Loucy (cell line): Measurements from ENCODE around the gene TSPEAR.
"Not testable (repeated sequence)": the region's sequence is repeated elsewhere in the genome, so short reads cannot be mapped to it uniquely, and the experiment has no call there.

Experiments used
- H2AFZ ChIP-seq: fragments of 200-600 bp; sonication (generic); 2 replicates; pipeline ENCODE4 v1.6.0; 2016; ENCODE audit warnings: antibody characterized with exemption, mild to moderate bottlenecking, low read length, moderate library complexity
- H3F3A ChIP-seq: fragments of 200-600 bp; 2 replicates; pipeline ENCODE4 v1.6.0; 2016; ENCODE audit warnings: antibody characterized with exemption, low read depth, mild to moderate bottlenecking
- H3K27me3 ChIP-seq: fragments of 200-600 bp; sonication (generic); 2 replicates; pipeline ENCODE4 v1.6.1; 2014; ENCODE audit warnings: low read length, mild to moderate bottlenecking; ENCODE audit not compliant: insufficient read depth, poor library complexity, severe bottlenecking
- H3K36me3 ChIP-seq: fragments of 200-600 bp; sonication (generic); 2 replicates; pipeline ENCODE4 v1.6.1; 2016; ENCODE audit warnings: low read length; ENCODE audit not compliant: insufficient read depth
- H3K4me1 ChIP-seq: fragments of 200-600 bp; sonication (generic); 2 replicates; pipeline ENCODE4 v1.5.1; 2014; ENCODE audit warnings: low read length, mild to moderate bottlenecking; ENCODE audit not compliant: insufficient read depth, poor library complexity, severe bottlenecking
- H3K4me2 ChIP-seq: fragments of 200-600 bp; sonication (generic); 2 replicates; pipeline ENCODE4 v1.6.0; 2014; ENCODE audit warnings: antibody characterized with exemption, low read length, low read depth, mild to moderate bottlenecking; ENCODE audit not compliant: poor library complexity, severe bottlenecking
- H3K4me3 ChIP-seq: fragments of 200-600 bp; sonication (generic); 2 replicates; pipeline ENCODE4 v1.5.1; 2014; ENCODE audit warnings: low read length, mild to moderate bottlenecking, mixed read lengths; ENCODE audit not compliant: poor library complexity, severe bottlenecking
- H3K79me2 ChIP-seq: fragments of 200-600 bp; sonication (generic); 2 replicates; pipeline ENCODE4 v1.6.1; 2014; ENCODE audit warnings: low read length; ENCODE audit not compliant: insufficient read depth
- H3K9ac ChIP-seq: fragments of 200-600 bp; sonication (generic); 2 replicates; pipeline ENCODE4 v1.6.0; 2014; ENCODE audit warnings: mild to moderate bottlenecking, low read depth, low read length, moderate library complexity; ENCODE audit not compliant: poor library complexity, severe bottlenecking
- H3K9me2 ChIP-seq: fragments of 200-600 bp; sonication (generic); replicated peaks from 2 replicates; pipeline ENCODE4 v1.6.1; 2016; ENCODE audit warnings: low read depth, low read length, mixed read lengths
- H3K9me3 ChIP-seq: fragments of 200-600 bp; sonication (generic); 2 replicates; pipeline ENCODE4 v1.6.1; 2014; ENCODE audit warnings: mild to moderate bottlenecking, antibody characterized with exemption, low read length, low read depth; ENCODE audit not compliant: insufficient read depth
- H4K20me1 ChIP-seq: fragments of 200-600 bp; sonication (generic); 2 replicates; pipeline ENCODE4 v1.6.0; 2014; ENCODE audit warnings: antibody characterized with exemption, low read length, mild to moderate bottlenecking; ENCODE audit not compliant: insufficient read depth, poor library complexity, severe bottlenecking
- EZH2phosphoT487 ChIP-seq: fragments of 200-600 bp; IDR thresholded peaks from 2 replicates; pipeline ENCODE4 v1.6.1; 2018; ENCODE audit warnings: antibody characterized with exemption, mild to moderate bottlenecking, moderate library complexity, borderline replicate concordance
- TF ChIP-seq, protein P1 (sequence below): fragments of 200-600 bp; sonication (generic); conservative IDR thresholded peaks from 2 replicates; pipeline ENCODE4 v1.5.1; 2014; ENCODE audit warnings: mild to moderate bottlenecking, antibody characterized with exemption, low read length

The TSPEAR gene

DNA sequence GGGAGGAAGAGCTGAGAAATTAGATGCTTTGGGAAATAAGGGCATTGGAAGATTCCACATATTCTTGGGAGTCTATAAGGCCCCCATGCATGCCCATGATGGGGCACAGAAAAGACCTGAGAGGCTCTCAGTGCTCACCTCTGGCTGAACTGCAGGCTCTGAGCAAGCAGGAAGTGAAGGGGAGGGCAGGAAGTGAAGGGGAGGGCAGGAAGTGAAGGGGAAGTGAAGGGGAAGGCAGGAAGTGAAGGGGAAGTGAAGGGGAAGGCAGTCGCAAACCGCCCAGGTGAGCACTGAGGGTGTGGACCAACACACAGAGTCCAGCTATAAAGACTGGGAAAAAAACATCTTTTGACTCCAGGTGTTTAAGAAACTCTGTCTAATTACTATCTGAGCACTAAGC lies 80.9 kb downstream of the TSPEAR start:
- H3K79me2 ChIP-seq: no peaks in the 10 kb centered on the region
- TF ChIP-seq EZH2phosphoT487: no peak
- TF ChIP-seq, protein P1, sequence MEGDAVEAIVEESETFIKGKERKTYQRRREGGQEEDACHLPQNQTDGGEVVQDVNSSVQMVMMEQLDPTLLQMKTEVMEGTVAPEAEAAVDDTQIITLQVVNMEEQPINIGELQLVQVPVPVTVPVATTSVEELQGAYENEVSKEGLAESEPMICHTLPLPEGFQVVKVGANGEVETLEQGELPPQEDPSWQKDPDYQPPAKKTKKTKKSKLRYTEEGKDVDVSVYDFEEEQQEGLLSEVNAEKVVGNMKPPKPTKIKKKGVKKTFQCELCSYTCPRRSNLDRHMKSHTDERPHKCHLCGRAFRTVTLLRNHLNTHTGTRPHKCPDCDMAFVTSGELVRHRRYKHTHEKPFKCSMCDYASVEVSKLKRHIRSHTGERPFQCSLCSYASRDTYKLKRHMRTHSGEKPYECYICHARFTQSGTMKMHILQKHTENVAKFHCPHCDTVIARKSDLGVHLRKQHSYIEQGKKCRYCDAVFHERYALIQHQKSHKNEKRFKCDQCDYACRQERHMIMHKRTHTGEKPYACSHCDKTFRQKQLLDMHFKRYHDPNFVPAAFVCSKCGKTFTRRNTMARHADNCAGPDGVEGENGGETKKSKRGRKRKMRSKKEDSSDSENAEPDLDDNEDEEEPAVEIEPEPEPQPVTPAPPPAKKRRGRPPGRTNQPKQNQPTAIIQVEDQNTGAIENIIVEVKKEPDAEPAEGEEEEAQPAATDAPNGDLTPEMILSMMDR: no peak

DNA sequence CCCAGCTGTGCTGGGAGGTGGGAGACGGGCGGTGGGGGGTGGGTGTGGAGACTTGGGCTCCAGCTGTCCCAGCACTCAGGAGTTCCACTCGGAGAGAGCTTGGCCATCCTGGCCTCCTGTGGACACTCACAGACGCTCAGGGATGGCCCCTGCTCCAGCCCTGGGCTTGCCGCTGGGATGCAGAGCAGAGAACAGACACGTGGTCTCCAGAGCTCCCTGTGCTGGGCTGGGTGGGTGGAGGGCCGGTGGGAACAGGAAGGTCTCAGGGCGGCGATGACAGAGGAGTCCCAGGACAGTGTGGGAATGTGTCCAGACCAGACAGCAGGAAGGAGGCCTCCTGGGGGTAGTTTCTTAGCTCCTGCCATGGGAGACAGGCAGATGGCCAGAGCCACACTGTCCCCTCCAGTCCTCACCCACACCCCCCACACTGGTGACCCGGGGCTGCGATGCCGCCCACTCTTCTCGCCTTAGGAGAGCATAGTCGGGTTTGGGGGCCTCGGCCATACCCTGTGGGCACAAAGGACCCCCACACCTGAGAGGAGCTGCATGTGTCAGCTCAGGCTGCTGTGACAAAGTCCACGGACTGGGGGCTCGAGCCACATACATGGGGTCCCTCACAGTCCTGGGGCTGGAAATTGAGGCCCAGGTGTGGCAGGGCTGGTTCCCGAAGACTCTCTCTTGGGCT lies 82.5 kb downstream of the TSPEAR start:
- H2AFZ ChIP-seq: no peak overlapping the region
- H3K36me3 ChIP-seq: no peaks in the 10 kb centered on the region
- no peaks in the 10 kb centered on the region for H3K9me2 ChIP-seq

More for the DNA sequence above, 80.9 kb downstream of the TSPEAR start:
- no peaks in the 10 kb centered on the region for H3K27me3 ChIP-seq
- H3K4me1 ChIP-seq: no peaks in the 10 kb centered on the region
- H3K9me2 ChIP-seq: no peaks in the 10 kb centered on the region
- no peak overlapping the region for H3K9ac ChIP-seq
- H4K20me1 ChIP-seq: no peaks in the 10 kb centered on the region
- H3F3A ChIP-seq: no peaks in the 10 kb centered on the region
- H3K36me3 ChIP-seq: no peaks in the 10 kb centered on the region
- H3K9me3 ChIP-seq: peaks cover 14% of the 10 kb centered on the region; the same call in 1 of the 2 replicates
- no peak overlapping the region for H3K4me2 ChIP-seq
- no peak overlapping the region for H2AFZ ChIP-seq
- H3K4me3 ChIP-seq: no peak overlapping the region

DNA sequence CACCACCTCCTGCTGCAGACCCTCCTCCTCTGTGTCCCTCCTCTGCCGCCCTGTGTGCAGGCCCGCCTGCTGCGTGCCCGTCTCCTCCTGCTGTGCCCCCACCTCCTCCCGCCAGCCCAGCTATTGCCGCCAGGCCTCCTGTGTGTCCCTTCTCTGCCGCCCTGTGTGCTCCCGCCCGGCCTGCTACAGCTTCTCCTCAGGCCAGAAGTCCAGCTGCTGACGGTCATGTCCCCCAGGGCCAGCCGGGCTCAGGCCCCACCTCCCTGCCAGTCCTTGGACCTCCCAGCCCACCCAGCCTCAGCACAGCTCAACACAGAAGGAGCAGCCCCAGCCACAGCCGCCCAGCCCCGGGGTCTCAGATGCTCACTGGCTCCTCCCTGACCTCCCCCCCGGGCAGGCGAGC lies 83.5 kb downstream of the TSPEAR start:
- not testable (repeated sequence) for H3K79me2 ChIP-seq, H3K36me3 ChIP-seq, H3K4me3 ChIP-seq, H4K20me1 ChIP-seq, H2AFZ ChIP-seq, H3K9me2 ChIP-seq, H3K4me1 ChIP-seq, H3K9ac ChIP-seq, H3K4me2 ChIP-seq, H3F3A ChIP-seq, H3K27me3 ChIP-seq
- peaks cover 22% of the 10 kb centered on the region; the same call in 1 of the 2 replicates for H3K9me3 ChIP-seq

More for the DNA sequence above, 82.5 kb downstream of the TSPEAR start:
- Histone ChIP-seq H4K20me1 (no peaks in the 10 kb centered on the region), H3K27me3 (no peaks in the 10 kb centered on the region), H3K4me1 (no peaks in the 10 kb centered on the region), H3K9me3 (peaks cover 17% of the 10 kb centered on the region; the same call in 1 of the 2 replicates), H3K4me3 (no peak overlapping the region), H3F3A (no peaks in the 10 kb centered on the region), H3K79me2 (no peaks in the 10 kb centered on the region), H3K9ac (no peak overlapping the region), H3K4me2 (no peak overlapping the region)
- no peak for TF ChIP-seq EZH2phosphoT487
- TF ChIP-seq, protein P1: no peak

DNA sequence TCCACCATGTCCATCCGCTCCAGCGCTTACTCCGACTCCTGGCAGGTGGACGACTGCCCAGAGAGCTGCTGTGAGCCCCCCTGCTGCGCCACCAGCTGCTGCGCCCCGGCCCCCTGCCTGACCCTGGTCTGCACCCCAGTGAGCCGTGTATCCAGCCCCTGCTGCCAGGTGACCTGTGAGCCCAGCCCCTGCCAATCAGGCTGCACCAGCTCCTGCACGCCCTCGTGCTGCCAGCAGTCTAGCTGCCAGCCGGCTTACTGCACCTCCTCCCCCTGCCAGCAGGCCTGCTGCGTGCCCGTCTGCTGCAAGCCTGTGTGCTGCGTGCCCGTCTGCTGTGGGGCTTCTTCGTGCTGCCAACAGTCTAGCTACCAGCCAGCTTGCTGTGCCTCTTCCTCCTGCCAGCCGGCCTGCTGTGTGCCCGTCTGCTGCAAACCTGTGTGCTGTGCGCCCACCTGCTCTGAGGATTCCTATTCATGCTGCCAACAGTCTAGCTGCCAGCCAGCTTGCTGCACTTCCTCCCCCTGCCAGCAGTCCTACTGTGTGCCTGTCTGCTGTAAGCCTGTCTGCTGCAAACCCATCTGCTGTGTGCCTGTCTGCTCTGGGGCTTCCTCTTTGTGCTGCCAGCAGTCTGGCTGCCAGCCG lies 84.1 kb downstream of the TSPEAR start:
- not testable (repeated sequence) for H3K79me2 ChIP-seq, H3K4me1 ChIP-seq, H3K9ac ChIP-seq, H2AFZ ChIP-seq, H4K20me1 ChIP-seq, H3K36me3 ChIP-seq, H3K27me3 ChIP-seq, H3F3A ChIP-seq, H3K4me3 ChIP-seq, H3K4me2 ChIP-seq, H3K9me2 ChIP-seq
- peaks cover 21% of the 10 kb centered on the region; the same call in 1 of the 2 replicates for H3K9me3 ChIP-seq
